T-helper 2 cell treated with Interferon-gamma antibody and Interleukin-4, amounts not matched to agents 100 ng/mL and 5 ng/mL, for 36 hours (primary cell): ENCODE results near the gene ZNF492. TPM values are rescaled to one million over a fixed set of nuclear protein-coding genes. Genes with fewer than 3 reads are reported as not detected.
"Not testable (repeated sequence)": the region's sequence is repeated elsewhere in the genome, so short reads cannot be mapped to it uniquely, and the experiment has no call there.

Source experiments
- intact Hi-C: fragments of 100-400 bp; cut with micrococcal nuclease; formaldehyde crosslinking; loops from one replicate; pipeline ENCODE4 v1.15.1; 2023
- total RNA-seq: library from RNA; stranded (reverse); gene quantifications from 2 replicates; pipeline ENCODE4 v1.2.3, GENCODE V29; 2022

Gene ZNF492
- total RNA-seq, 1 donor from 2014 or later: 0.11 TPM

GRCh38 chr19:22617181-22617580 is 16.9 kb upstream of the ZNF492 start:
- intact Hi-C loops: not testable (repeated sequence)

DNA sequence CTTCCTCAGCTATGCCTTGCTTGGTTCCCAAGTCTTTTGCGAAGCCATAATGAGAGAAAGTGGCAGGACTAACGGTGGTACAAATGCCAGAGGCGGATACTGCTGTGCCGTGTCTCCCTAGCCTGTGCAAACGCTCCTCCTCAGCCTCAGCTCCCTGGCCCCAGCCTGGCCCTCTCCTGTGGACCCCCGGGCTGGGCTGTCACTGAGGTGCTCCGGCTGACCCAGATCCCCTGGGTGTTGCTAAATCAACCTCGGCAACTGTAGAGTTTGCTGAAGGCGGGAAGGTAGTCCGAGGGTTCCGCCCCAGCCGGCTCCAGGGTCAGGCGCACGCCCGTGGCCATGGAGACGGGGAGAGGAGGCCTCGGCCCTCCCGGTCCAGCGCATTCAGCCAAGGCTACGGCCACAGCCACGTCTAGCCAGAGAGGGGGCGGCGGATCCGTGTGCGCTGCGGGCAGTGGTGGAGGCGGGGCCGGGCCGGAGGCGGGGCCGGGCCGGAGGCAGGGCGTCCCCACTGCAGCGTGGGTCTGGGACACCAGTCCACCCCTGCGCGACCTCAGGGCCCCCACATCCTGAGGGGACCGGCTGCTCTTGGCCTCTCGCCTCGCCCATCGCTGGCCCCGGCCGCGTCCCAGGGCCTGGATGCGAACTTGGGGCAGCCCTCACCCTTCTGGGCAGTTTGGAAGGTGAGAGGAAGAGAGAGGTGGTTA is 16.4 kb upstream of the ZNF492 start:
- intact Hi-C loops: no loop called here

DNA sequence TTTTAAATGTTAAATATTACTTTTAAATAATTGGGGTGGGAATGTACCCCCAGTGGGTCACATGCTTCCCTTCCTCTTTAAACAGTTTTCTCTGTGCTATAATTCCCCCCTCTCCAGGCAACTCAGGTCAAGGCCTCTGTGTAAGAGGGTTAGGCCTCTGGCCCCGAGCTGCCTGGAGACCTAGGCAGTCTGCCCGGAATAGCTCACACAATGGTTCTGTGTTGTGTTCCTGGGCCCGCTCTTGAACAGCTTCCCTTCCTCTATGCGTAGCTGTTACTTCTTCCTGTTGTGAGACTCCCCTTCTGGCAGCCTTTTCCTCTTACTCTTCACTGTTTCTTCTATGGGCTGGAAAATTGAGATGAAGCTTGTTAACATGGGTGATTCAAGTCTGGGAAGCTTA is 14.8 kb upstream of the ZNF492 start:
- intact Hi-C loops: no loop called here

GRCh38 chr19:22619932-22620331 is 14.2 kb upstream of the ZNF492 start:
- intact Hi-C loops: no loop called here

DNA sequence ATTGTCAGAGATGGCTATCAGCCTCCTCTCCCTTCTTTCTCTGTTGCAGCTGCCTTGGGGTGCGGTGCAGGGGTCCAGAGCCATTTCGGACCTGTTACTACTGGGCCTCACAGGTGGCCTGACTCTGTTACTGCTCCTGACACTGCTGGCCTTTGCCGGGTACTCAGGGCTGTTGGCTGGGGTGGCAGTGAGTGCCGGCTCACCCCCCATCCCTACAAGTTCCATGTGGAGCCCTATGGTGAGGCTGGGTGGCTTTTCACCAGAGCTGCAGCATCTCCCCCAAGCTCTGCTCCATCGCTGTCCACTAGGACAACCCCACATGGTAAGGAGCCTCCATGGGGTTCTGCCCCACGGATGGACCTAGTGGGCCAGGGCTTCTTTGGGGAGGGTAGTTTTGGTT is 13.7 kb upstream of the ZNF492 start:
- intact Hi-C loops: no loop called here

- intact Hi-C loops: no loop called here
Measured at GRCh38 chr19:22620912-22621311, 13.2 kb upstream of the ZNF492 start.

DNA sequence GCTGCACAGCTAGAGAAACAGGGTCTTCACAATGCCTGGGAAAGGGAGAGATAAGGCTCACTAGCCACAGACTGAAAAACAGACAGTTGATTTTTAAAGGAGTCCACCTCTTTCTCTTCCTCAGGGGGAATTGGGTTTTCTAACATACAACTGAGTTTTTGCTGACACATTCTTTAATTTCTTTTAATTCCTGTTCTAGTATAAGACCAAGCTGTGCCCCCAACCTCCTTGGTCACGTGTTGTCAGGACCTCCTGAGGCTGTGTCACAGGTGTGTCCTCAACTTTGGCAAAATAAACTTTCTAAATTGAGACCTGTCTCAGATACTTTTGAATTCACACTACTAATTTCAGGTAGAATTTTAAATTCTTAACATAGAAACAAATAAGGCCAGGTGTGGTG is 12.1 kb upstream of the ZNF492 start:
- intact Hi-C loops: no loop called here

- intact Hi-C loops: no loop called here
Measured at GRCh38 chr19:22622901-22623840, 11.0 kb upstream of the ZNF492 start.

GRCh38 chr19:22623841-22624221 is 10.3 kb upstream of the ZNF492 start:
- intact Hi-C loops: no loop called here

DNA sequence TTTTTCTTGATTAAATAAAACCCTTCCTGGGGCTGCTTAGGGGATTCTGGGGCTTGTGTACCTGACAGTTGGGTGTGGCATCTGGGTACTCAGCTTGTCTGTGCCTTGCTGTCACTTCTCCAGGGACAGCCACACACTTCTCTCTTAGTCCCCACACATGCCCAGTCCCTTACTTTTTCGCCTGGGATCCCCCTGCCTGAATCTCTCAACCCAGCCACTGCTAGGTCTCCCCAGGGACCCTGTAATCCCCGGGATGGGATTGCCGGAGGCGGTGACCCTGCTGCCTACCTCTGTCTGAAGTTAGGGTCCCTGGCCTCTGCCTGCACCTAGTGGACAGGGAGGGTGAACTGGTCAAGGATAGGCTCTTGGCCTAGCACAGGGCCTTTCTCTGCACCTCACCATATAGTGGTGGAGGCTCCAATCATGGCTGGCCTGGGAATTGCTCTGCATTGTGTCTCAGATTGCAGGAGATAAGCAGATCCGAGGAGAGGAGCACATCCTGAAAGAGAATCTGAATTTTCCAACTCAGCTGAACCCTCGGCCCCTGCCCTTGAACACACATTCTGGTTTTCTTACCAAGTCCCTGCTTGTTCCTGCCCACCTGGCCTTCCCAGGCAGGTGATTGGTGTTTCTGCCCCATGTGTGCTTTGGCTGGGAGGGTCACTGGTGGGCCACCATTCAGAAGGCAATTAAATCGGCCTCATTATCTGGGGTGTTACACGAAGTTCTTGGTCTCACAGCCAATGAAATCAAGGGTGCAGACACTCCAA is 8.7 kb upstream of the ZNF492 start:
- intact Hi-C loops: no loop called here

DNA sequence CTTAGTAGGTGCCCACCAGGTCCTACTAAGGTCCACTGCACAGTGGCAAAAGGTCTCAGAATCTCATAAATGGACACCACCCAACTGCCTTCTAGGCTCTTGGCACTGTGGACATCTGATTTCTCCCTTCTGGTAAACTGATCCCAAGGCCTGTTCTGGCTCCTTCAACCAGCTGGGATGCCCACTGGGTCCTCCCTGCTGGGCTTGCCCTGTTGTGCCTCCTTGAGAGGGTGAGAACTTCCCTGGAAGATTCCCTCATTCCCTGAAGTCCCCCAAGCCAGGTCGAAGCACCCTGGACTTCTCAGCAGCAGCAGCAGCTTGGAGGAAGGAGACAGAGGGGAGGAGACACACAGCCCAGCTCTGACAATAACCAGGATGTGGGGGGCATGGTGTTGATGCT is 6.6 kb upstream of the ZNF492 start:
- intact Hi-C loops: no loop called here

DNA sequence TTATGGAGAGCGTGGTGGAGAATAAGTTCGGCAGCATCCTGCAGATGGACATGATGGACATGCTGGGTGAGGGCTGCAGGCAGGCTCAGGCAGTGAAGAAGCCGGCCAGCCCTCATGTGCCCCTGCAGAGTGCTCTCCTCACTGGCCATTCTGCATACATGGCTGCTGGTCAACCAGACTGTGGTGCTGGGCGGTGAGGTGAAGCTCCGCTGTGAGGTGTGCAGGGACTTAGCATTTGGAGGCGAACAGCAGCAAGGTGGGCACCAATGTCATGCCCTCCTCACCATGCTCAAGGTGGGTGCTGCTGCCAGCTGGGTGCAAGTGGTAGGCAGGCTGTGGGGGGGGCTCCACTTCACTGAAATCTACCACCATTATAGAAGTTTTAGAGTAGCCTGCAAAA is 5.7 kb upstream of the ZNF492 start:
- intact Hi-C loops: no loop called here

- intact Hi-C loops: no loop called here
Measured at GRCh38 chr19:22634450-22634827, 315 bp downstream of the ZNF492 start.

GRCh38 chr19:22685493-22685892 is 51.4 kb downstream of the ZNF492 start:
- intact Hi-C loops: not testable (repeated sequence)

DNA sequence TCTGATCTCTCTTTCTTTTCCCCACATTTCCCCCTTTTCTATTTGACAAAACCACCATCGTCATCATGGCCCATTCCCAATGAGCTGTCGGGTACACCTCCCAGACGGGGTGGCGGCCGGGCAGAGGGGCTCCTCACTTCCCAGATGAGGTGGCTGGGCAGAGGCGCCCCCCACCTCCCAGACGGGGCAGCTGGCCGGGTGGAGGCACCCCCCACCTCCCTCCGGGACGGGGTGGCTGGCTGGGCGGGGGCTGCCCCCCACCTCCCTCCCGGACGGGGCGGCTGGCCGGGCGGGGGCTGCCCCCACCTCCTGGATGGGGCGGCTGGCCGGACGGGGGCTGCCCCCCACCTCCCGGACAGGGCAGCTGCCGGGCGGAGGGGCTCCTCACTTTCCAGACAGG is 68.5 kb downstream of the ZNF492 start:
- intact Hi-C loops: not testable (repeated sequence)

DNA sequence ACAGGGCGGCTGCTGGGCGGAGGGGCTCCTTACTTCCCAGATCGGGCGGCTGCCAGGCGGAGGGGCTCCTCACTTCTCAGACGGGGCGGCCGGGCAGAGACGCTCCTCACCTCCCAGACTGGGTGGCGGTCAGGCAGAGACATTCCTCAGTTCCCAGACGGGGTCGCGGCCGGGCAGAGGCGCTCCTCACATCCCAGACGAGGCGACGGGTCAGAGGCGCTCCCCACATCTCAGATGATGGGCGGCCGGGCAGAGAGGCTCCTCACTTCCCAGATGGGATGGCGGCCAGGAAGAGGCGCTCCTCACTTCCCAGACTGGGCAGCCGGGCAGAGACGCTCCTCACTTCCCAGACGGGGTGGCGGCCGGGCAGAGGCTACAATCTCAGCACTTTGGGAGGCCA is 69.0 kb downstream of the ZNF492 start:
- intact Hi-C loops: not testable (repeated sequence)

DNA sequence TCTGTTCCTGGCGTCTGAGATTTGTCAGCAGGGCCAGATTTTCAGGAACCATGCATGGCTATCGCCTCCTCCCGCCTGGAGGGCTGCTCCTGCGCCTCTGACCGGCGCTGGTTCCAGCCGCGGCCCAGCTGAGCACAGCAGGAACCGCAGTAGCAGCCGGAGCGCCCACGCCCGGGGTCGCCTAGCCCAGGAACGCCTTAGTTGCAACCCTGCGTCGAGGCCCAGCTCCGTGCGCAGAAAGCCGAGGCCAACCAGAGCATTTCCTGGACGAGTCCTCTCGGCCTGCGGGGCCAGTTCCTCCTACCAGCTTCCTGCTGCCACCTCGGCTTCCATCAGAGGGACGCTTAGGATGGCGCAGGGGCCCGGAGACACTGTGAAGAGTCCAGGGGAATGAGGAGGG is 74.9 kb downstream of the ZNF492 start:
- intact Hi-C loops: no loop called here

Other genes starting within 250 kb of the ZNF492 start
- not detected in 2 replicates for gene ZNF98, start 212.0 kb upstream of the ZNF492 start, total RNA-seq
- not detected in 2 replicates for gene ZNF99, start 149.8 kb downstream of the ZNF492 start, total RNA-seq
- gene ZNF723, start 198.0 kb downstream of the ZNF492 start, total RNA-seq: not detected in 2 replicates